ENCODE data around the gene ECSIT.

ECSIT gene

DNA sequence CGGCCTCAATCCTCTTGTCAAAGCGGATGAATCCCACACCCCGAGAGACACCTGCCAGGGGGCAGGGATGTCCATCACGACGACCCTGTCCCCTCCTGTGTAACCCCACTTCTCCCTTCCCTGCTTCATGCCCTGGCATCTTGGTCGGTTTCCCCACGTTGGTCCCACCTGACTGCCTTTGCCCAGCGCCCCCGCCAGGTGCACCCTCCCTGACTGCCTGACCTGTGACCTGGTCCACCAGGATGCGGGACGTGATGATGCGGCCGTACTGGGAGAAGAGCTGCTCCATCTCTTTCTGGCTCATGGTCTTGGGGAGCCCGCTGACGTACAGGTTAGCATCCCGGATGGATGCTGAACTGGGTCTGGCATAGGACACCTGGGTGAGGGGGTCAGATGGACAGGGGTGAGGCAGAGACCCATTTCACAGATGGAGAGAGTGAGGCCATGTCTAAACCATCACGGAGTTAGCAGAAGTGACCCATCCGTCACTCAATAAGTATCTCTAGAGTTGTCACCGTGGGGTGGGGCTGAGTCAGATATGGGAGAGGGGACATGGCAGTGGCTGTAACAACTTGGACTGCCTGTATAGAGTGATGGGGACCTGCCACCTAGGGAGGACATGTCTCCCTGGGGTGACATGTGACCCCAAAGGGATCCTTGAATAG is 70.6 kb downstream of the ECSIT start:
- TF ChIP-seq, protein P1, sequence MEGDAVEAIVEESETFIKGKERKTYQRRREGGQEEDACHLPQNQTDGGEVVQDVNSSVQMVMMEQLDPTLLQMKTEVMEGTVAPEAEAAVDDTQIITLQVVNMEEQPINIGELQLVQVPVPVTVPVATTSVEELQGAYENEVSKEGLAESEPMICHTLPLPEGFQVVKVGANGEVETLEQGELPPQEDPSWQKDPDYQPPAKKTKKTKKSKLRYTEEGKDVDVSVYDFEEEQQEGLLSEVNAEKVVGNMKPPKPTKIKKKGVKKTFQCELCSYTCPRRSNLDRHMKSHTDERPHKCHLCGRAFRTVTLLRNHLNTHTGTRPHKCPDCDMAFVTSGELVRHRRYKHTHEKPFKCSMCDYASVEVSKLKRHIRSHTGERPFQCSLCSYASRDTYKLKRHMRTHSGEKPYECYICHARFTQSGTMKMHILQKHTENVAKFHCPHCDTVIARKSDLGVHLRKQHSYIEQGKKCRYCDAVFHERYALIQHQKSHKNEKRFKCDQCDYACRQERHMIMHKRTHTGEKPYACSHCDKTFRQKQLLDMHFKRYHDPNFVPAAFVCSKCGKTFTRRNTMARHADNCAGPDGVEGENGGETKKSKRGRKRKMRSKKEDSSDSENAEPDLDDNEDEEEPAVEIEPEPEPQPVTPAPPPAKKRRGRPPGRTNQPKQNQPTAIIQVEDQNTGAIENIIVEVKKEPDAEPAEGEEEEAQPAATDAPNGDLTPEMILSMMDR (IDR thresholded peaks at IDR 0.05; ENCODE audit: low read depth, low read length, missing control alignments): no peak
- no peak for DNase-seq
- no peak overlapping the region for H3K27ac ChIP-seq
- no peaks in the 10 kb centered on the region for H3K36me3 ChIP-seq (replicated peaks)
- in situ Hi-C loops (cut with HindIII; ENCODE audit: low pct_ligation_motif_present, low sequenced_read_pairs): no loop called here
- H3K27me3 ChIP-seq (replicated peaks): no peaks in the 10 kb centered on the region
- no peak overlapping the region for H3K4me3 ChIP-seq (ENCODE audit: low read depth, low read length)

DNA sequence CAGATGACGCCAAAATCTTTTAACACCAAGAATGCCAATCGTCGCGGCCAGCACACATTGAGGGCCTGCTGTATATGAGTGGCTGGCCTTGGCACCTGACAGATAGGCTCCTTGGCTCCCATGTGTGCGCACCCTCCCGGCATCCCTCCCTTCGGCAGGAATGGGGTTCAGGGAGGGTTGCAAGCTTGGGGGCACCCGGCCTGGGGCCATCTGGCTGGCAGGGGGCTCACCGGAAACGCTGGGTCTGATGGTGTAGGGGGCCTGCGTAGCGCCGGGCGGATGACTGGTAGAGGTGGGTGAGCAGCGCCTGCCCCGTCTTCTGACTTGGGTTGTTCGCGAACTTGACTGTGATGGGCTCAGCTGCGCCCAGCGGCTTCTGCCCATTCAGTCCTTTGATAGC is 71.1 kb downstream of the ECSIT start:
- DNase-seq: no peak
- TF ChIP-seq, protein P1 (IDR thresholded peaks at IDR 0.05; ENCODE audit: low read depth, low read length, missing control alignments): no peak
- no peak overlapping the region for H3K27ac ChIP-seq
- H3K36me3 ChIP-seq (replicated peaks): no peaks in the 10 kb centered on the region
- in situ Hi-C loops (cut with HindIII; ENCODE audit: low pct_ligation_motif_present, low sequenced_read_pairs): no loop called here
- H3K27me3 ChIP-seq (replicated peaks): no peaks in the 10 kb centered on the region
- H3K4me3 ChIP-seq (ENCODE audit: low read depth, low read length): no peak overlapping the region

DNA sequence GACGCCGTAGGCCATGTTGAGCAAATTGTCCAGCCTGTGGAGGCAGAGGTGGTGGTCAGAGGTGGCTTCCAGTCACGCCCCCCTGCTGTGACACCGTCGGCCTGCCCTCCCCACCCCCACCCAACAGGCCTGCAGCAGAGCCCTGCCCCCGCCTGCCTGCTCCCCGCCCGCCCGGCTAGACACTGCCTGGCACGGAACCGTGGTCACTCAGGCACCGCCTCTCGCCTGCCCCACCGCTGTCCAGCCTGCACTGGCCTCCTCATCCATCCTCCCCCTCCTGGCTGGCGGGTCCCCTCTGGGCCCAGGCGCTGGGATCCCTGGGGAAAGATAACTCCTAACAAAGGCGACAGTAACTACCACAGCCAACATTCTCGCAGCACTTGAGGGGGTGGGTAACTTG is 71.8 kb downstream of the ECSIT start:
- TF ChIP-seq, protein P1 (IDR thresholded peaks at IDR 0.05; ENCODE audit: low read depth, low read length, missing control alignments): no peak
- no peak overlapping the region for H3K27ac ChIP-seq
- DNase-seq: no peak
- no peak overlapping the region for H3K4me3 ChIP-seq (ENCODE audit: low read depth, low read length)
- H3K36me3 ChIP-seq (replicated peaks): no peaks in the 10 kb centered on the region
- in situ Hi-C loops (cut with HindIII; ENCODE audit: low pct_ligation_motif_present, low sequenced_read_pairs): no loop called here
- no peaks in the 10 kb centered on the region for H3K27me3 ChIP-seq (replicated peaks)

DNA sequence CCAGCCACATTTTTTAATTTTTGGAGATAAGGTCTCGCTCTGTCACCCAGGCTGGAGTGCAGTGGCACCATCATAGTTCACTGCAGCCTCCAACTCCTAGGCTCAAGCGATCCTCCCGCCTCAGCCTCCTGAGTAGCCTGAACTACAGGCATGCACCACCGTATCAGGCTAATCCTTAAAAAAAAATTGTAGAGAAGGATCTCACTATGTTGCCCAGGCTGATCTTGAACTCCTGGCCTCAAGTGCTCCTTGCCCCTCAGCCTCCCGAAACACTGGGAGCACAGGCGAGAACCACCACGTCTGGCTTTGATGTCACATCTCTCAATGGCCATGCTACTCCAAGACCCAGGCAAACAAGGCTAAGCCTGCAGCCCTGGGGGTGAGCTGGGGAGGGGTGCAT is 72.3 kb downstream of the ECSIT start:
- in situ Hi-C loops (cut with HindIII; ENCODE audit: low pct_ligation_motif_present, low sequenced_read_pairs): no loop called here
- no peak for DNase-seq
- Histone ChIP-seq H3K27ac (no peak overlapping the region), H3K4me3 (ENCODE audit: low read depth, low read length) (no peak overlapping the region), H3K36me3 (replicated peaks) (no peaks in the 10 kb centered on the region), H3K27me3 (replicated peaks) (no peaks in the 10 kb centered on the region)
- TF ChIP-seq, protein P1 (IDR thresholded peaks at IDR 0.05; ENCODE audit: low read depth, low read length, missing control alignments): no peak

Measured in brain microvascular endothelial cell (primary cell).